Measurements from ENCODE around the gene NR1H4.

DNA sequence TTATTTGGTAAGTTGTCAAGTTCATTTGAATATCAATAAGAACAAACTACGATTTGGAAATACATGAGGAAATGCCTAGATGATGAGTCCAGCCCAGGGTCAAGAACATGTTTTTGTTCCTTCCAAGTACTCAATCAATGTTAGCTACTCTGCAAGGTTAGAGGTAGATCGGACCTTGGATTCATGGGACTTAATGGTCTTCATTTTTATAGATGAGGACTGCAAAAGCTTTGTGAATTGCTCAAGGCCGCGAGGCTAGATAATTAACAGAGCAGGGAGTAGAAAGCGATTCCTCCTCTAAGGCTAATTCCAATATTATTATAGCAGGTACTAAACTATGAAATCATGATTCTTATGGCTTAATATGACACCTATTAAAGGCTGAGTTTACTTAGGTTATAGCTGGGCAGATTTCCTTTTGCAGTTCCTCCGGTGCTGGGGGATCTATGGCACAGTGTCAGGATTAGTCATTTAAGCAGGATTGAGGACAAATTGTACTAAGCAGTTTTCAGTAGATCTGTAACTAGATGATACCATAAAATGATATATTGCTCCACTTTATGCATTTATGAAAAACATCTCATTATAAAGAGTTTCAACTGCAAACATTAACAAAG is 19.8 kb downstream of the NR1H4 start:
- TF ChIP-seq CTCF (tag by site-specific recombination; IDR thresholded peaks at IDR 0.05) (no peak), KLF10 (tag by site-specific recombination; IDR thresholded peaks at IDR 0.05) (no peak), ZNF121 (tag by site-specific recombination; IDR thresholded peaks at IDR 0.05) (no peak), ZNF558 (tag by site-specific recombination; IDR thresholded peaks at IDR 0.05) (no peak), ZNF133 (tag by site-specific recombination; IDR thresholded peaks at IDR 0.05) (no peak)

Data from HEK293 (cell line).